K562 (cell line): ENCODE data around the gene PLOD1. TPM values are rescaled to one million over a fixed set of nuclear protein-coding genes. Genes with fewer than 3 reads are reported as not detected.

ENCODE experiments used
- ASH1L ChIP-seq: fragments of 450-650 bp; IDR thresholded peaks from 2 replicates; pipeline ENCODE4 v1.6.1; 2018; ENCODE audit warnings: borderline replicate concordance, mild to moderate bottlenecking, low read depth; ENCODE audit not compliant: partially characterized antibody
- CREB3L1 ChIP-seq: fragments of 450-650 bp; IDR thresholded peaks from 2 replicates; pipeline ENCODE4 v1.6.1; 2014; ENCODE audit warnings: low read depth, mild to moderate bottlenecking, moderate library complexity, borderline replicate concordance
- GABPB1 ChIP-seq: sonication (generic); formaldehyde crosslinking; IDR thresholded peaks from 2 replicates; pipeline ENCODE4 v1.8.0; 2022; ENCODE audit warnings: mild to moderate bottlenecking, missing genetic modification reagents
- HDAC1 ChIP-seq, 2 experiments: fragments of 450-650 bp; IDR thresholded peaks; 2 replicates each; pipeline ENCODE4 v1.6.1; 2016 to 2017; ENCODE audit warnings: inconsistent platforms in 1 of 2, mild to moderate bottlenecking in 1 of 2, moderate library complexity in 1 of 2
- KLF16 ChIP-seq: IDR thresholded peaks from 2 replicates; pipeline ENCODE4 v1.6.1; 2016; ENCODE audit warnings: antibody characterized with exemption
- SAFB2 ChIP-seq: fragments of 200-400 bp; formaldehyde crosslinking; IDR thresholded peaks from 2 replicates; pipeline ENCODE4 v1.6.1; 2018; ENCODE audit warnings: borderline replicate concordance, low read length, low read depth, moderate library complexity; ENCODE audit not compliant: severe bottlenecking
- ZFP1 ChIP-seq: fragments of 450-650 bp; formaldehyde crosslinking; IDR thresholded peaks from 2 replicates; pipeline ENCODE4 v1.4.0; 2020; ENCODE audit warnings: mild to moderate bottlenecking, mixed read lengths
- ZFPM2 ChIP-seq: fragments of 250-450 bp; sonication (Bioruptor Pico); IDR thresholded peaks from 2 replicates; pipeline ENCODE4 v1.5.1; 2022; ENCODE audit warnings: mild to moderate bottlenecking
- ZNF444 ChIP-seq: fragments of 250-450 bp; sonication (Bioruptor Pico); IDR thresholded peaks from 2 replicates; pipeline ENCODE4 v1.4.0; 2020; ENCODE audit warnings: mild to moderate bottlenecking, moderate library complexity
- ZNF639 ChIP-seq, 2 experiments: fragments of 200-800 bp in 1 of 2; sonication (Bioruptor generic) in 1 of 2; sonication (generic) in 1 of 2; formaldehyde crosslinking in 1 of 2; IDR thresholded peaks in 1 of 2; conservative IDR thresholded peaks in 1 of 2; 2 replicates each; pipeline versions ENCODE4 v1.5.0 to v1.6.1; 2016 to 2020; ENCODE audit warnings: missing compliant biosample characterization in 1 of 2, missing genetic modification characterization in 1 of 2, missing genetic modification reagents in 1 of 2
- polyA plus RNA-seq, 8 experiments: library from polyadenylated mRNA; depleted of rRNA in 4 of 8; stranded (reverse) in 5 of 8; unstranded in 3 of 8; fragments of >200 nt; fragmentation: Nextera tagmentation in 2 of 8; fragmentation: Illumina TruSeq in 1 of 8; extraction: Ambion mirVana in 2 of 8; extraction: Trizol in 1 of 8; gene quantifications; 2 replicates each; pipeline versions ENCODE4 v1.2.1 to v1.2.3, GENCODE V29; 2011 to 2014; ENCODE audit warnings: inconsistent platforms in 1 of 8, missing spikeins in 1 of 8
- total RNA-seq, 7 experiments: library from RNA; depleted of rRNA in 6 of 7; stranded (reverse); fragments of >200 nt in 6 of 7; fragmentation: Illumina TruSeq in 2 of 7; extraction: Trizol in 2 of 7; gene quantifications; 2 replicates each; pipeline versions ENCODE4 v1.2.1 to v1.2.3, GENCODE V29; 2011 to 2021; ENCODE audit warnings: low replicate concordance in 1 of 7

The PLOD1 gene
- total and polyA plus RNA-seq, 9 of the 15 experiments (the other 6 are each of a cell fraction or from before 2014, with no cell fraction given), result 16.6 to 90.8 (median 52.7) TPM

- peak; percentile 22; the same call in 1 of the 2 replicates for TF ChIP-seq CREB3L1
- TF ChIP-seq SAFB2, result no peak
- peak in 1 of 2 experiments; percentile 78; a peak in 1 of 4 replicates for TF ChIP-seq ZNF639 (CRISPR knock-in tag; conservative IDR thresholded peaks at IDR 0.05 in 1 of 2, IDR thresholded peaks at IDR 0.05 in 1 of 2)
- no peak for TF ChIP-seq ZFP1
- no peak for TF ChIP-seq ZNF444 (CRISPR knock-in tag)
- no peak for TF ChIP-seq ASH1L
- no peak for TF ChIP-seq ZFPM2 (CRISPR knock-in tag)
- TF ChIP-seq KLF16, result peak; percentile 75
- TF ChIP-seq GABPB1, result no peak
- peak in 1 of 2 experiments; percentile 92; a peak in 1 of 4 replicates for TF ChIP-seq HDAC1 (IDR thresholded peaks at IDR 0.05)
- TF ChIP-seq, all 486 proteins: peak for 115
Measured at GRCh38 chr1:12005488-12006166, 71.1 kb downstream of the PLOD1 start (continued).
